SK-N-SH treated with all-trans-retinoic acid at 6 μM for 48 hours (cell line): ENCODE results near the gene USP1.

Source experiments
- ATAC-seq: fragments of 200-7000 bp; cut with Tn5 transposase; 3 replicates; pipeline ENCODE4 v1.9.1; 2020; ENCODE audit warnings: mild to moderate bottlenecking, moderate library complexity
- ARNTL ChIP-seq: fragments of 450-650 bp; formaldehyde crosslinking; IDR thresholded peaks from 2 replicates; pipeline ENCODE4 v1.5.0; 2020; ENCODE audit warnings: low read depth, mild to moderate bottlenecking, moderate library complexity, borderline replicate concordance
- CREB5 ChIP-seq: fragments of 250-450 bp; sonication (Bioruptor Pico); IDR thresholded peaks from 2 replicates; pipeline ENCODE4 v1.5.1; 2020; ENCODE audit warnings: low read depth, mild to moderate bottlenecking, moderate library complexity
- CSDC2 ChIP-seq: fragments of 250-450 bp; sonication (Bioruptor Pico); IDR thresholded peaks from 2 replicates; pipeline ENCODE4 v1.5.0; 2020; ENCODE audit warnings: mild to moderate bottlenecking, moderate library complexity
- ESRRG ChIP-seq: fragments of 250-450 bp; sonication (Bioruptor Pico); IDR thresholded peaks from 2 replicates; pipeline ENCODE4 v1.6.1; 2021; ENCODE audit warnings: mild to moderate bottlenecking
- ISL1 ChIP-seq: fragments of 250-450 bp; sonication (Bioruptor Pico); IDR thresholded peaks from 2 replicates; pipeline ENCODE4 v2.1.2; 2022; ENCODE audit warnings: mild to moderate bottlenecking, moderate library complexity
- OSR1 ChIP-seq: fragments of 250-450 bp; sonication (Bioruptor Pico); IDR thresholded peaks from 2 replicates; pipeline ENCODE4 v1.8.0; 2022; ENCODE audit warnings: moderate library complexity, mild to moderate bottlenecking, inconsistent platforms
- PPARA ChIP-seq: fragments of 250-450 bp; sonication (Bioruptor Pico); IDR thresholded peaks from 2 replicates; pipeline ENCODE4 v1.5.0; 2020; ENCODE audit warnings: mild to moderate bottlenecking, borderline replicate concordance
- RARB ChIP-seq: fragments of 250-450 bp; sonication (Bioruptor Pico); IDR thresholded peaks from 2 replicates; pipeline ENCODE4 v1.8.0; 2021; ENCODE audit warnings: mild to moderate bottlenecking, moderate library complexity
- SNAI2 ChIP-seq: fragments of 250-450 bp; sonication (Bioruptor Pico); IDR thresholded peaks from 2 replicates; pipeline ENCODE4 v1.5.0; 2020; ENCODE audit warnings: mild to moderate bottlenecking, moderate library complexity
- TCF4 ChIP-seq: fragments of 250-450 bp; sonication (Bioruptor Pico); IDR thresholded peaks from 2 replicates; pipeline ENCODE4 v1.8.0; 2021; ENCODE audit warnings: mild to moderate bottlenecking, moderate library complexity, borderline replicate concordance
- TOX ChIP-seq: fragments of 250-450 bp; sonication (Bioruptor Pico); IDR thresholded peaks from 2 replicates; pipeline ENCODE4 v1.8.0; 2021; ENCODE audit warnings: mild to moderate bottlenecking, moderate library complexity, borderline replicate concordance
- TSHZ2 ChIP-seq: fragments of 250-450 bp; sonication (Bioruptor Pico); IDR thresholded peaks from 2 replicates; pipeline ENCODE4 v1.5.0; 2020; ENCODE audit warnings: mild to moderate bottlenecking, moderate library complexity
- ZC3H10 ChIP-seq: fragments of 250-450 bp; sonication (Bioruptor Pico); IDR thresholded peaks from 2 replicates; pipeline ENCODE4 v1.5.1; 2021; ENCODE audit warnings: mild to moderate bottlenecking, moderate library complexity
- ZNF565 ChIP-seq: fragments of 450-650 bp; formaldehyde crosslinking; conservative IDR thresholded peaks from 2 replicates; pipeline ENCODE4 v1.5.0; 2020; ENCODE audit warnings: low read depth, mild to moderate bottlenecking, moderate library complexity
- ZNF8 ChIP-seq: fragments of 450-650 bp; formaldehyde crosslinking; IDR thresholded peaks from 2 replicates; pipeline ENCODE4 v1.5.0; 2020; ENCODE audit warnings: mild to moderate bottlenecking, moderate library complexity
- TF ChIP-seq, protein P1 (sequence below): fragments of 250-450 bp; sonication (Bioruptor Pico); IDR thresholded peaks from 2 replicates; pipeline ENCODE4 v1.8.0; 2021; ENCODE audit warnings: low read depth, mild to moderate bottlenecking, moderate library complexity, borderline replicate concordance
- TF ChIP-seq, protein P2 (sequence below): fragments of 250-450 bp; sonication (Bioruptor Pico); IDR thresholded peaks from 2 replicates; pipeline ENCODE4 v1.8.0; 2020; ENCODE audit warnings: mild to moderate bottlenecking, moderate library complexity, borderline replicate concordance
- TF ChIP-seq, protein P3 (sequence below): fragments of 250-450 bp; sonication (Bioruptor Pico); IDR thresholded peaks from 2 replicates; pipeline ENCODE4 v1.5.1; 2021; ENCODE audit warnings: mild to moderate bottlenecking, moderate library complexity

The USP1 gene

GRCh38 chr1:62397301-62397700 lies 39.5 kb upstream of the USP1 start:
- TF ChIP-seq TSHZ2 (CRISPR knock-in tag) (no peak), SNAI2 (CRISPR knock-in tag) (no peak), TOX (no peak), ISL1 (CRISPR knock-in tag) (no peak), ZNF8 (CRISPR knock-in tag) (no peak), ARNTL (no peak), RARB (no peak), ZNF565 (no peak), CSDC2 (CRISPR knock-in tag) (no peak), ESRRG (CRISPR knock-in tag) (no peak), ZC3H10 (no peak)
- TF ChIP-seq, protein P1, sequence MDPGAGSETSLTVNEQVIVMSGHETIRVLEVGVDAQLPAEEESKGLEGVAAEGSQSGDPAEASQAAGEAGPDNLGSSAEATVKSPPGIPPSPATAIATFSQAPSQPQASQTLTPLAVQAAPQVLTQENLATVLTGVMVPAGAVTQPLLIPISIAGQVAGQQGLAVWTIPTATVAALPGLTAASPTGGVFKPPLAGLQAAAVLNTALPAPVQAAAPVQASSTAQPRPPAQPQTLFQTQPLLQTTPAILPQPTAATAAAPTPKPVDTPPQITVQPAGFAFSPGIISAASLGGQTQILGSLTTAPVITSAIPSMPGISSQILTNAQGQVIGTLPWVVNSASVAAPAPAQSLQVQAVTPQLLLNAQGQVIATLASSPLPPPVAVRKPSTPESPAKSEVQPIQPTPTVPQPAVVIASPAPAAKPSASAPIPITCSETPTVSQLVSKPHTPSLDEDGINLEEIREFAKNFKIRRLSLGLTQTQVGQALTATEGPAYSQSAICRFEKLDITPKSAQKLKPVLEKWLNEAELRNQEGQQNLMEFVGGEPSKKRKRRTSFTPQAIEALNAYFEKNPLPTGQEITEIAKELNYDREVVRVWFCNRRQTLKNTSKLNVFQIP (CRISPR knock-in tag), result no peak
- ATAC-seq, result no peak

- ATAC-seq, result no peak; the same call in 2 of the 3 replicates
These were observed 38.5 kb upstream of the USP1 start for GRCh38 chr1:62398377-62398776.

GRCh38 chr1:62401034-62401760 lies 35.7 kb upstream of the USP1 start:
- ATAC-seq, result no peak
- no peak for TF ChIP-seq RARB

More at GRCh38 chr1:62398377-62398776, 38.5 kb upstream of the USP1 start:
- TF ChIP-seq CREB5 (CRISPR knock-in tag) (no peak), ISL1 (CRISPR knock-in tag) (no peak), PPARA (CRISPR knock-in tag) (no peak)
- TF ChIP-seq, protein P2, sequence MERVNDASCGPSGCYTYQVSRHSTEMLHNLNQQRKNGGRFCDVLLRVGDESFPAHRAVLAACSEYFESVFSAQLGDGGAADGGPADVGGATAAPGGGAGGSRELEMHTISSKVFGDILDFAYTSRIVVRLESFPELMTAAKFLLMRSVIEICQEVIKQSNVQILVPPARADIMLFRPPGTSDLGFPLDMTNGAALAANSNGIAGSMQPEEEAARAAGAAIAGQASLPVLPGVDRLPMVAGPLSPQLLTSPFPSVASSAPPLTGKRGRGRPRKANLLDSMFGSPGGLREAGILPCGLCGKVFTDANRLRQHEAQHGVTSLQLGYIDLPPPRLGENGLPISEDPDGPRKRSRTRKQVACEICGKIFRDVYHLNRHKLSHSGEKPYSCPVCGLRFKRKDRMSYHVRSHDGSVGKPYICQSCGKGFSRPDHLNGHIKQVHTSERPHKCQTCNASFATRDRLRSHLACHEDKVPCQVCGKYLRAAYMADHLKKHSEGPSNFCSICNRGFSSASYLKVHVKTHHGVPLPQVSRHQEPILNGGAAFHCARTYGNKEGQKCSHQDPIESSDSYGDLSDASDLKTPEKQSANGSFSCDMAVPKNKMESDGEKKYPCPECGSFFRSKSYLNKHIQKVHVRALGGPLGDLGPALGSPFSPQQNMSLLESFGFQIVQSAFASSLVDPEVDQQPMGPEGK (CRISPR knock-in tag), result no peak
- TF ChIP-seq, protein P3, sequence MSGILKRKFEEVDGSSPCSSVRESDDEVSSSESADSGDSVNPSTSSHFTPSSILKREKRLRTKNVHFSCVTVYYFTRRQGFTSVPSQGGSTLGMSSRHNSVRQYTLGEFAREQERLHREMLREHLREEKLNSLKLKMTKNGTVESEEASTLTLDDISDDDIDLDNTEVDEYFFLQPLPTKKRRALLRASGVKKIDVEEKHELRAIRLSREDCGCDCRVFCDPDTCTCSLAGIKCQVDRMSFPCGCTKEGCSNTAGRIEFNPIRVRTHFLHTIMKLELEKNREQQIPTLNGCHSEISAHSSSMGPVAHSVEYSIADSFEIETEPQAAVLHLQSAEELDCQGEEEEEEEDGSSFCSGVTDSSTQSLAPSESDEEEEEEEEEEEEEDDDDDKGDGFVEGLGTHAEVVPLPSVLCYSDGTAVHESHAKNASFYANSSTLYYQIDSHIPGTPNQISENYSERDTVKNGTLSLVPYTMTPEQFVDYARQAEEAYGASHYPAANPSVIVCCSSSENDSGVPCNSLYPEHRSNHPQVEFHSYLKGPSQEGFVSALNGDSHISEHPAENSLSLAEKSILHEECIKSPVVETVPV (CRISPR knock-in tag), result no peak

DNA sequence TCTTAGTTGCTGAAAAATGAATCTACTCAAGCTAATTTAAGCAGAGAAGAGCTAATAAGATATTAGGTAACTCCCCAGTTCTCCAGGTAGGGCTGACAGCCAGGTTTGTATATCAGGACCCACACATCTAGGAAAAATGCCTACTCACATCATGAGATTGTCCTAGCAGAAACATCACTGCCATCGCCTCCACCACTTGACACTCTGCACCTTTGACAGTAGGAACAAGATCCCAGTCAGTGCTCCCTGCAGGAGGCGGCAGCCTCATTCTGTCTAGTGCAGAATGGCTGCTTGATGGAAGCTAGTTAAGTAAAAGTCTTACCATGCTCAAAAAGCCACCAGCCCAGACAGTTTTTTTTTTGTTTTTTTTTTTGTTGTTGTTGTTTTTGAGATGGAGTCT lies 31.6 kb upstream of the USP1 start:
- no peak for ATAC-seq
- TF ChIP-seq ARNTL (no peak), ZNF8 (CRISPR knock-in tag) (no peak), OSR1 (CRISPR knock-in tag) (no peak), TCF4 (CRISPR knock-in tag) (no peak), CREB5 (CRISPR knock-in tag) (no peak), TOX (no peak), CSDC2 (CRISPR knock-in tag) (no peak), SNAI2 (CRISPR knock-in tag) (no peak), RARB (no peak)
- TF ChIP-seq, protein P2 (CRISPR knock-in tag), result no peak
- TF ChIP-seq, protein P3 (CRISPR knock-in tag), result no peak
- TF ChIP-seq, all 23 proteins: peak for 0
